Calu3 (cell line): ENCODE measurements around the gene TFCP2. TPM values are rescaled to one million over a fixed set of nuclear protein-coding genes. Genes with fewer than 3 reads are reported as not detected.

Experiments
- BruUV-seq: library from RNA; stranded (reverse); fragments of 400-500 nt; replicated peaks from 2 replicates; lab custom pipeline; 2021; lab: Mats Ljungman, UMichigan
- CTCF ChIA-PET: fragments of 300-600 bp; sonication (Branson Sonifier 250); formaldehyde crosslinking; loops from one replicate; lab custom pipeline; 2022; ENCODE audit warnings: antibody characterized with exemption; lab: Charles Lee
- DNase-seq: peaks from one replicate; pipeline ENCODE4 v3.0.0; 2022
- H3K27ac Mint-ChIP-seq: one replicate; pipeline ENCODE4 v1.8.0; 2022; ENCODE audit warnings: mixed read lengths; ENCODE audit not compliant: unreplicated experiment
- H3K27me3 Mint-ChIP-seq: one replicate; pipeline ENCODE4 v1.8.0; 2022; ENCODE audit warnings: mixed read lengths; ENCODE audit not compliant: unreplicated experiment
- H3K36me3 Mint-ChIP-seq: one replicate; pipeline ENCODE4 v1.8.0; 2022; ENCODE audit warnings: mild to moderate bottlenecking, moderate library complexity, mixed read lengths; ENCODE audit not compliant: insufficient read depth, unreplicated experiment
- H3K4me1 Mint-ChIP-seq: one replicate; pipeline ENCODE4 v1.8.0; 2022; ENCODE audit warnings: mild to moderate bottlenecking, low read depth, mixed read lengths; ENCODE audit not compliant: unreplicated experiment
- H3K4me3 Mint-ChIP-seq: one replicate; pipeline ENCODE4 v1.8.0; 2022; ENCODE audit warnings: mild to moderate bottlenecking, low read depth, moderate library complexity, mixed read lengths; ENCODE audit not compliant: unreplicated experiment
- H3K9me3 Mint-ChIP-seq: one replicate; pipeline ENCODE4 v1.8.0; 2022; ENCODE audit warnings: low read depth, mixed read lengths; ENCODE audit not compliant: unreplicated experiment
- intact Hi-C: fragments of 100-400 bp; cut with micrococcal nuclease; formaldehyde crosslinking; loops from one replicate; pipeline ENCODE4 v1.10.0; 2022; ENCODE audit not compliant: unreplicated experiment
- total RNA-seq: library from RNA; stranded (reverse); gene quantifications from 2 replicates; pipeline ENCODE4 v1.2.3, GENCODE V29; 2022
- TF ChIP-seq, protein P1 (sequence below): fragments of 200-600 bp; IDR thresholded peaks from one replicate; pipeline ENCODE4 v1.8.0; 2022; ENCODE audit warnings: antibody characterized with exemption; ENCODE audit not compliant: unreplicated experiment

The TFCP2 gene
- total RNA-seq, 1 experiment from 2014 or later: 19.6 TPM

DNA sequence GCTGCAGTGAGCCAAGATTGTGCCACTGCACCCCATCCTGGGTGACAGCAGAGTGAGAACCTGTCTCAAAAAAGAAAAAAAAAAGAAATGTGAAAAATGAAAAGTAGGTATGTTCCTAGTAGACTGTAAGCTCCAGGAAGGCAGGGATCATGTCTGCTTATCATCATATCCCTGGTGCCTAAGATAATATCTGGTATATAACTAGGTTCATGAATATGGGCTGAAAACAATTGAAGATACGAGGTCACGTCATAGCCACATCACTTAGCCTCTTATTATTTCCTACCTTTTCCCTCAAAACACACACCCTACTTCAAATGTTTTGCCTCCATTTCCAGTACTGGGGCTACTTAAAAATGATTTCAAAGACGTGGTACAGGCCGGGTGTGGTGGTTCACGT lies 42.0 kb upstream of the TFCP2 start:
- H3K36me3 Mint-ChIP-seq: peaks cover 11% of the 10 kb centered on the region
- no TSS peak for BruUV-seq
- no peak overlapping the region for H3K4me3 Mint-ChIP-seq
- peaks cover 8% of the 10 kb centered on the region for H3K27me3 Mint-ChIP-seq
- CTCF ChIA-PET: no interaction called here
- peaks cover 16% of the 10 kb centered on the region for H3K4me1 Mint-ChIP-seq
- intact Hi-C loops: no loop called here
- TF ChIP-seq, protein P1, sequence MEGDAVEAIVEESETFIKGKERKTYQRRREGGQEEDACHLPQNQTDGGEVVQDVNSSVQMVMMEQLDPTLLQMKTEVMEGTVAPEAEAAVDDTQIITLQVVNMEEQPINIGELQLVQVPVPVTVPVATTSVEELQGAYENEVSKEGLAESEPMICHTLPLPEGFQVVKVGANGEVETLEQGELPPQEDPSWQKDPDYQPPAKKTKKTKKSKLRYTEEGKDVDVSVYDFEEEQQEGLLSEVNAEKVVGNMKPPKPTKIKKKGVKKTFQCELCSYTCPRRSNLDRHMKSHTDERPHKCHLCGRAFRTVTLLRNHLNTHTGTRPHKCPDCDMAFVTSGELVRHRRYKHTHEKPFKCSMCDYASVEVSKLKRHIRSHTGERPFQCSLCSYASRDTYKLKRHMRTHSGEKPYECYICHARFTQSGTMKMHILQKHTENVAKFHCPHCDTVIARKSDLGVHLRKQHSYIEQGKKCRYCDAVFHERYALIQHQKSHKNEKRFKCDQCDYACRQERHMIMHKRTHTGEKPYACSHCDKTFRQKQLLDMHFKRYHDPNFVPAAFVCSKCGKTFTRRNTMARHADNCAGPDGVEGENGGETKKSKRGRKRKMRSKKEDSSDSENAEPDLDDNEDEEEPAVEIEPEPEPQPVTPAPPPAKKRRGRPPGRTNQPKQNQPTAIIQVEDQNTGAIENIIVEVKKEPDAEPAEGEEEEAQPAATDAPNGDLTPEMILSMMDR: no peak
- no peak for DNase-seq
- H3K27ac Mint-ChIP-seq: no peak overlapping the region
- no peaks in the 10 kb centered on the region for H3K9me3 Mint-ChIP-seq

DNA sequence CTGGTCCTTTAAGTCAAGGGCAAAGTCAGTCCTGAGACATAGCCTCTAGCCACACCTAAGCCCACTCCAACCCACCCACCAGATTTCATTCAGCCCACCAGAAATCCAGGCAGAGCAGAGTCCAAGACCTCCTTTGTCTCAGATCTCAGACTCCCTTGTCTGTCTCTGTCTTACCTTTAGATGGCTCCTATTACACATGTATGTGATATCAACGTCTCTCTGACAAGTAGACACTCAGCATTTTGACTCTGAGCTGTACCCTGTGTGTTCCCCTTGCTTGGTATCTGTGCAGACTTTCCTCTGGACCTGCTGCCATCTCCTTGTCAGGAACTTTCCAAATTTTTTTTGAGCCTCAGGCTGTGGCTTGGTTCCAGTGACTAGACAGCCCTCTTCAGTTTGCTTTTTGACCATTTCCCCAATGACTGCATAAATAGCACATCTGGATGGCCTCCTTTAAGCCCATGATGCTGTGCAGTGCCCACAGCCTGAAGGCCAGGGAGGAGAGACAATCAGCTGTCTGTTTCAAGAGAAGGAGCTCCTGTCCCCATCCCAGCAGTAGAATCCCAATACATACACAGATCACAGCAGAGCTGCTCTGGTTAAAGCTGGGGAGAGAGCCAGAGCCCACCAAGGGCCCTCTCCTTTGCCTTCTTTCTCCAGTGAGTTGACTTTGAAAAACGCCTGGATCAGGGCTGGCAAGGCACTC lies 37.9 kb upstream of the TFCP2 start:
- Mint-ChIP-seq H3K4me1 (no peaks in the 10 kb centered on the region), H3K9me3 (no peaks in the 10 kb centered on the region), H3K27ac (no peak overlapping the region), H3K27me3 (peaks cover 8% of the 10 kb centered on the region), H3K36me3 (no peaks in the 10 kb centered on the region), H3K4me3 (no peak overlapping the region)
- TF ChIP-seq, protein P1: no peak
- no TSS peak for BruUV-seq
- no peak for DNase-seq
- intact Hi-C loops: no loop called here
- CTCF ChIA-PET: no interaction called here

DNA sequence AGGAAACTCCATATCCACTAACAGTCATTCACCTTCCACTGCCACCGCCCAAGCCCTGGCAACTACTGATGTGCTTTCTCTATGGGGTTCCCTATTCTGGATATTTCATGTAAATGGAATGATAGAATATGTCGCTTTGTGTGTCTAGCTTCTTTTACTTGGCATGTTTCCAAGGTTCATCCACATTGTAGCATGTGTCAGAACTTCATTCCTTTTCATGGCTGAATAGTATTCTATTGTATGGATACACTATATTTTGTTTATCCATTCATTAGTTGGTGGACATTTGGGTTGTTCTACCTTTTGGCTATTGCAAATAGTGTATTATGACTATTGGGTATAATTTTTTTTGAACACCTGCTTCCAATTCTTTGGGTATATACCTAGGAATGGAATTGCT lies 36.3 kb upstream of the TFCP2 start:
- no TSS peak for BruUV-seq
- no peaks in the 10 kb centered on the region for H3K4me1 Mint-ChIP-seq

DNA sequence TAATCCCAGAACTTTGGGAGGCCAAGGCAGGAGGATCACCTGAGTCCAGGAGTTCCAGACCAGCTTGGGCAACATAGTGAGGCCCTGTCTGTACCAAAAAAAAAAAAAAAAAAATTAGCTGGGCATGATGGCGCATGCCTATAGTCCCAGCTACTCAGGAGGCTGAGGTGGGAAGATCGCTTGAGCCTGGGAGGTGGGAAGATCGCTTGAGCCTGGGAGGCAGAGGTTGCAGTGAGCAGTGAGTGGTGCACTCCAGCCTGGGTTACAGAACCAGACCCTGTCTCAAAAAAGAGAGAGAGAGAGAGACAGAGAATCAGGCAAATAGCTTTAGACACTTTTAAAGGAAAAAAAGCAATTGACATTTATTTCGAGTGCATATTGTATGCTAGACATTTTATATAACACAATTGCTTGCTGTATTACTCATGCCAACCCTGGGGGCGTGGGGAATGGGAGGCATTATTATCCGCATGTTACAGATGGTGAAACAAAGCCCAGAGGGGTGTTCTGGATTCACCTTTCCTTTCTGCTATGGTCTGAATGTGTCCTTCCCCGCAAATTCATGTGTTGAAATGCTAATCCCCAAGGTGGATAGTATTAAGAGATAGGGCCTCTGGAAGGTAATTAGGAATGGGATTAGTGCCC lies 35.2 kb upstream of the TFCP2 start:
- no peak for DNase-seq
- intact Hi-C loops: no loop called here
- no TSS peak for BruUV-seq
- TF ChIP-seq, protein P1: no peak
- CTCF ChIA-PET: no interaction called here
- H3K36me3 Mint-ChIP-seq: no peaks in the 10 kb centered on the region
- no peaks in the 10 kb centered on the region for H3K4me1 Mint-ChIP-seq
- no peaks in the 10 kb centered on the region for H3K9me3 Mint-ChIP-seq
- no peak overlapping the region for H3K4me3 Mint-ChIP-seq
- peaks cover 8% of the 10 kb centered on the region for H3K27me3 Mint-ChIP-seq
- no peak overlapping the region for H3K27ac Mint-ChIP-seq

More for the DNA sequence above, 36.3 kb upstream of the TFCP2 start:
- CTCF ChIA-PET: no interaction called here
- Mint-ChIP-seq H3K36me3 (no peaks in the 10 kb centered on the region), H3K27me3 (peaks cover 8% of the 10 kb centered on the region), H3K4me3 (no peak overlapping the region), H3K27ac (no peak overlapping the region), H3K9me3 (no peaks in the 10 kb centered on the region)
- intact Hi-C loops: no loop called here
- TF ChIP-seq, protein P1: no peak
- no peak for DNase-seq
